ENCODE results near the gene TBXA2R.

The TBXA2R gene

DNA sequence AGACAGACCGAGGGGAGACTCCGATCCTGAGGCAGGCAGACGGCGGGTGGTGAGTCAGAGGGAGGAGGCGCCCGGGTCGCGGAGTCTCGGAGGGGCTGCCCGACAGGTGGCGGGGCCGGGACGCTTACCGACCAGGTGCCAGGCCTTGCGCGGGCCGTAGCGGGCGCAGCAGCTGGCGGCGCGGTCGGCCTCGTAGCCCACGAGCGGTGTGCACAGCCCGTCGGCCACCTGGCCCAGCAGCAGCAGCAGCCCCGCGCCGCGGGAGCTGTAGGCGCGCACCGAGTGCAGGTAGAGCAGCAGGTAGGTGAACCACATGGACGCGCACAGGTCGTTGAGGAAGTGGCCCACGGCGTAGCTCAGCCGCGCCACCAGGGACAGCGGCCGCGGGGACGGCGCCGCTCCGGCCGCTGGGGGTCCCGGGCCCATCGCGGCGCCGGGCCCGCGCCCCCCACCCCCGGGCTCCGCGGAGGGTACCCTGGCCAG, 49.7 kb downstream of the TBXA2R start:
- H3K4me3 ChIP-seq (ENCODE audit: low read length) = peak overlapping the region; percentile 80
- TF ChIP-seq, protein P1, sequence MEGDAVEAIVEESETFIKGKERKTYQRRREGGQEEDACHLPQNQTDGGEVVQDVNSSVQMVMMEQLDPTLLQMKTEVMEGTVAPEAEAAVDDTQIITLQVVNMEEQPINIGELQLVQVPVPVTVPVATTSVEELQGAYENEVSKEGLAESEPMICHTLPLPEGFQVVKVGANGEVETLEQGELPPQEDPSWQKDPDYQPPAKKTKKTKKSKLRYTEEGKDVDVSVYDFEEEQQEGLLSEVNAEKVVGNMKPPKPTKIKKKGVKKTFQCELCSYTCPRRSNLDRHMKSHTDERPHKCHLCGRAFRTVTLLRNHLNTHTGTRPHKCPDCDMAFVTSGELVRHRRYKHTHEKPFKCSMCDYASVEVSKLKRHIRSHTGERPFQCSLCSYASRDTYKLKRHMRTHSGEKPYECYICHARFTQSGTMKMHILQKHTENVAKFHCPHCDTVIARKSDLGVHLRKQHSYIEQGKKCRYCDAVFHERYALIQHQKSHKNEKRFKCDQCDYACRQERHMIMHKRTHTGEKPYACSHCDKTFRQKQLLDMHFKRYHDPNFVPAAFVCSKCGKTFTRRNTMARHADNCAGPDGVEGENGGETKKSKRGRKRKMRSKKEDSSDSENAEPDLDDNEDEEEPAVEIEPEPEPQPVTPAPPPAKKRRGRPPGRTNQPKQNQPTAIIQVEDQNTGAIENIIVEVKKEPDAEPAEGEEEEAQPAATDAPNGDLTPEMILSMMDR (IDR thresholded peaks at IDR 0.05; ENCODE audit: insufficient read depth, low read depth, low read length, missing control alignments) = no peak
- DNase-seq (ENCODE audit: low read depth) = peak; percentile 66

DNA sequence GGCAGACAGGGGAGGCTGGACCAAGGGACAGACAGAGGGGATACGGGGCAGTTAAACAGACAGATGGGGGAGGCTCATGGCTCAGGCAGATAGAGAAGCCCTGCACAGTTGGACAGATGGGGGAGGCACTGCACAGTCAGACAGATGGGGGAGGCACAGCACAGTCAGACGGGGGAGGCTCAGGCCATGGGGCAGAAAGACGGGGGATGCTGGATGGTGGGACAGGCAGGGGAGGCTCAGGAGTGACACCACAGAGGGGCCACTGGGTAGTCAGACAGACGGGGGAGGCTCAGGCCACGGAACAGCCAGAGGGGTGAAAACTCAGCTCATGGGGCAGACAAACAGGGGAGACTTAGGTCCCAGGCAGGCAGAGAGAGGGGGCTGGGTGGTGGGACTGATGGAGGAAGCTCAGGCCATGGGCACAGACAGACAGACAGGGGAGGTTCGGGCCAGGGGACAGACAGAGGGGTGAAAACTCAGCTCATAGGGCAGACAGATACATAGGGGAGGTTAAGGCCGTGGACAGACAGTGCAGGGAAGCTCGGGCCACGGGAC, 50.2 kb downstream of the TBXA2R start:
- TF ChIP-seq, protein P1 (IDR thresholded peaks at IDR 0.05; ENCODE audit: insufficient read depth, low read depth, low read length, missing control alignments) = no peak
- no peak for DNase-seq (ENCODE audit: low read depth)
- H3K4me3 ChIP-seq (ENCODE audit: low read length) = peak overlapping the region; percentile 80

DNA sequence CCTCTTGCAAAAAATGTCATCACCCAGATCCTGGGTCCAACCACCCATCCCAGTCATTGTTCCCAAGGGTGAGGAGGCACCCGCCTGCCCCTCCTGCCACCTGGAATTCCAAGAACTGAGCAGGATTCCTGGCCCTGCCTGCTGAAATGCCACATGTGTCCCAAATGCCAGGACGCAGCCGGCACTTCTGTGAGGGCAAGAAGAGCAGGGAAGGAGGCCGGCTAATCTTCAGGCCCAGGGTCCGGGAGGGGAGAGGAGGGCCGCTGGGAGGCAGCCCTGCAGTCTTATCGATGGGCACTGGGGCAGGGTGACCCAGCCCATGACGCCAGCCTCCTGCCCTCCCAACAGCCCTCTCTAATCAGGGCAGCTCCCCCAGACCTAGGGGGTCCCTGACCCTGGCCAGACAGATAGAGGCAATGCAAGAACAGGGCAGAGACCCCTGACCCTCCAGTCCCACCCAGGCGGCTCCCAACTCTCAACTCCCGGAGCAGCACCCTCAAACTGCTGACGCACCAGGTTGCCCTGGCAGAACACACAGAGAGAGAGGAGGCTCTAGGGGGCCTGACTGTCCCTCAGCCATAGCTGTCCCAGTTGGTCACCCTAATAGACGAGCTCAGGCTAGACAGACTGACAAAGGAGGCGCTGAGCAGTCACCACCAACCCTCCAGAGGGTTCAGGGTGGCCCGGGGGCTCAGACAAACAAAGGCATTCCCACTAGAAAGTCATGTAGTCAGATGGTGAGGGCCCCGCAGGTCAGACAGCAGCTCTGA, 50.8 kb downstream of the TBXA2R start:
- TF ChIP-seq, protein P1 (IDR thresholded peaks at IDR 0.05; ENCODE audit: insufficient read depth, low read depth, low read length, missing control alignments) = no peak
- peak overlapping the region; percentile 80 for H3K4me3 ChIP-seq (ENCODE audit: low read length)
- no peak for DNase-seq (ENCODE audit: low read depth)

DNA sequence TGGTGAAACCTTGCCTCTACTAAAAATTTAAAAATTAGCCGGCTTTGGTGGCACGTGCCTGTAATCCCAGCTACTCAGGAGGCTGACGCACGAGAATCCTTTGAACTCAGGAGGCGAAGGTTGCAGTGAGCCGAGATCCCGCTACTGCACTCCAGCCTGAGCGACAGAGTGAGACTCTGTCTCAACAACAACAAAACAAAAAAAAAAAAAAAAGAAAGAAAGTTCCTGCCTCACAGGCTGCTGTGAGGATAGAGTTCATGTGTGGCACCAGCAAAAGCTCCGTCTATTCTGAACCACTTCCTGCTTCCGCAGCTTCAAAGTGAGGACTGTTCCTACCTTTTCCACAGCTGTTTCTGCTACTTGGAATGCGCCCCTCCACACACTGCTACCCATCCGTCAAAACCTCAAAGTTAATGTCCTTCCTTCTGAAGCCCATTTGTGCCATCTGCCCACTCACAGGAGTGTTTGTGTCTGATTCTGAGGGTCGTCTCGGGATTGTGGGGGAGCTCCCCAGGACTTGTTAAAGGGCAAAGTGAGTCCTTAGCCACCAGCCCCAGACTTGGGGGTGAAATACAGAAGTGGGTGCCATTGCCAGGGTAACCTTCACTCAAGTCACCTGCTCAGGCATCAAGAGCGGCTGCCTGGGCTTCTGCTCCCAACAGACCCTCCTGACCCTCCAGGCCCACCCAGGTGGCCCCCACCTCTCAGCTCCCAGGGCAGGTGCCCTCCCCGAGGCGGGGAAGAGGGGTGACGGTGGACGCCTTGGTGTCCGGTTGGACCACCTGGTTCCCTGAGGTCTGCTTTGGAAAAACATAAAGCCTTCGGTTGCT, 52.2 kb downstream of the TBXA2R start:
- no peak overlapping the region for H3K4me3 ChIP-seq (ENCODE audit: low read length)
- no peak for DNase-seq (ENCODE audit: low read depth)

DNA sequence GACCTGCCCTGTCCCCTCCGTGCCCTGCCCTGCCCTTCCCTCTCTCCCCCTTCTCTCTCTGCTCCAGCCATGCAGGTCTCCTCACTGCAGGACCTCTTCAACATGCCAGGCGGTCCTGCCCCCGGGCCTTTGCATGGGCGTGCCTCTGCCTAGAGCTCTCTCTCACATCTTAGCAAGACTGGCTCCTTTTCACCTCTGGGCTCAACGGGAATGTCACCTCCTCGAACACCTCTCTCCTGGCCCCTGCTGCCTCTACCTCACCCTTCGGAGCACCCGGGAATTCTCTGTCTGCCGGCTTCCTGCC, 54.9 kb downstream of the TBXA2R start:
- TF ChIP-seq, protein P1 (IDR thresholded peaks at IDR 0.05; ENCODE audit: insufficient read depth, low read depth, low read length, missing control alignments) = no peak
- no peak overlapping the region for H3K4me3 ChIP-seq (ENCODE audit: low read length)
- no peak for DNase-seq (ENCODE audit: low read depth)

More for the DNA sequence above, 52.2 kb downstream of the TBXA2R start:
- TF ChIP-seq, protein P1 (IDR thresholded peaks at IDR 0.05; ENCODE audit: insufficient read depth, low read depth, low read length, missing control alignments) = no peak

DNA sequence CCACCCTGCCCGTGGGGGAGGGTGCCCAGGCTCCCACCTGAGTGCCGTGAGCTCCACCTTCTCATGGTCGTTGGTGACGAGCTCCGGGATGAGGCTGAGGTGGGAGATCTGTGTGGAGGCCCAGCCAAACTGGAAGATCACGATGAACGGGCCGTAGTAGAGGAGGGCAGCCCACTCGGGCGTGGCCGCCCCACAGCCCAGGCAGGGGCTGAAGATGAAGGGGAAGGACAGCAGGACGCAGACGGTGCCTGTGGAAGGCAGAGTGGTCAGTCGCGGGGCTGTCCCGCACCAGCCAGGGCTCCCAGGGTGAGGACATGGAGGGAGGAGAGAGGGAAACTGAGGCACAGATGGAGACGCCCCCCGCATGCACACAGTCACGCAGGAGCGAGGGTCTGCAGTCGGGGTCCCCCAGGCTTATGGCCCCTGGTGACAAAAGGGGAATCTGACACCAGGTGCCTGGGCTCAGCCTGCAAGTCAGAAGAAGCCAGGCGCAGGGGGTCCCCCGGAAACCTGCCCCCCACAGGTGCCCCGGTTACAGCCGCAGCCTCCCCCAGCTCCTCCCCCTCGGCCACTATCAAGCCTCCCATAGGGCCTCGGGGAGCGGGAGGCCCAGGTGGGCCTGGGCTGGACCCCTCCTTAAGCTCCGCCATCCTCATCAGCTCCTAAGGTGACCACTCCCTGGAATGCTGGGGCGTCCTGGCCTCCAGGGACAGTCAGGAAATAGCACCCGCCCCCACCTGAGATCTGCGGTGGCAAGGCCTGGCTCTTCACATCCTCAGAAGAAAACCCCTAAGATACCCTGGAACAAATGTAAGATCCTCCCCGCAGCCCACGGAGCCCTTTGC, 55.5 kb downstream of the TBXA2R start:
- no peak for DNase-seq (ENCODE audit: low read depth)
- H3K4me3 ChIP-seq (ENCODE audit: low read length) = no peak overlapping the region
- TF ChIP-seq, protein P1 (IDR thresholded peaks at IDR 0.05; ENCODE audit: insufficient read depth, low read depth, low read length, missing control alignments) = no peak

All from epithelial cell of esophagus (primary cell).